ENCODE results near the gene DSG2. TPM values are rescaled to one million over a fixed set of nuclear protein-coding genes. Genes with fewer than 3 reads are reported as not detected.

The DSG2 gene
- total RNA-seq, 4 donors from 2014 or later = 4.0 to 6.9 (median 5.7) TPM

GRCh38 chr18:31598021-31598805 lies 100.2 kb downstream of the DSG2 start:
- H3K4me3 ChIP-seq = no peak overlapping the region
- H3K36me3 ChIP-seq = no peaks in the 10 kb centered on the region
- WGBS, 2 donors = 89 to 92% methylated on average over 13 of the region's 13 CpGs
- H3K27me3 ChIP-seq = no peaks in the 10 kb centered on the region
- TF ChIP-seq CTCF (IDR thresholded peaks at IDR 0.05) (no peak), POLR2A (IDR thresholded peaks at IDR 0.05) (no peak), EP300 (IDR thresholded peaks at IDR 0.05) (no peak)
- no peak overlapping the region for H3K27ac ChIP-seq
- no peaks in the 10 kb centered on the region for H3K4me1 ChIP-seq
- H3K9me3 ChIP-seq = no peaks in the 10 kb centered on the region
- DNase-seq (ENCODE audit: low spot score in 2 of 2) = no peak

Other genes starting within 250 kb of the DSG2 start
- not detected for gene DSG1, start 180.0 kb upstream of the DSG2 start, total RNA-seq
- not detected for gene DSG4, start 121.4 kb upstream of the DSG2 start, total RNA-seq
- gene DSG3, start 50.4 kb upstream of the DSG2 start, total RNA-seq = not detected
- gene TTR, start 93.7 kb downstream of the DSG2 start, total RNA-seq = not detected
- 1 to 10 TPM in 3 of 4 donors, under 1 TPM in 1; 0.98 to 2.1 (median 1.5) TPM for gene B4GALT6, start 186.4 kb downstream of the DSG2 start, total RNA-seq

Data from tibial nerve (tissue), 4 donors.